ENCODE measurements around the gene NTMT1. TPM values are rescaled to one million over a fixed set of nuclear protein-coding genes. Genes with fewer than 3 reads are reported as not detected.

NTMT1 gene
- total and polyA plus RNA-seq, 9 of the 15 experiments (the other 6 are each of a cell fraction or from before 2014, with no cell fraction given): 42.1 to 116 (median 74.7) TPM

DNA sequence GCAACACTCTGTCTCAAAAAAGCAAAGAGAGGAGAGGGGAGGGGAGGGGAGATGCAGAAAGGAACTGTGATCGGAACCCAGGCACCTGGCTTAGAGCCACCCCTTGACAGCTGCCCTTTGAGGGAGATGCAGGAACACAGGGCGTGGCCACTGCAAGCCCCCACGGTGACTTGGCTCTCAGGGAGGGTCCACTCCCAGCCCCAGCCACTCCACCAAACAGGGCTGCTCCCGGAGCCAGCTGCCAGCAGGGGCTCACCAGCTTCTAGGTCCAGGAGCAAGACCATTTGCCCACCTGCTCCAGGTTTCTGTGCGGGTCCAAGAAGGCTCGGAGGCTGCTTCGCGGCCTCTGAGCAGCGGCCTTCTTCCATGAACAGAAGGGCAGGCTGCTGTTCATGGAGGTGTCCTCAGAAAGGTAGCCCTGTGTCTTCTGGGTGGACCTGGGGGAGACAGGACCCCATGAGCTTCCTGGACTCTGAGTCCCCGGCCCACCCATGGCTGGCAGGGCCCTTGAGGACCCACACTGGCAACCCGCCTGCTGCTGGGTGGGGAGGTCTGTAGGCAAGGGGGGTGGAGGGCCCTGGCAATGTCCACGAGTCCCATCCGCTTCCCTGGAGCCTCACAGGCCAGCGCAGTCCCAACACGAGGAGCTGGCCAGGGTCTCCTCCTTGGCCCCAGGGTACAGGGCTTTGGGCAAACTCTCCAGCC lies 13.0 kb upstream of the NTMT1 start:
- in situ Hi-C loops (cut with MboI) (loop anchor here (25.0 kb wide), 1 partner anchor 276 kb away; no protein-coding TSS in a partner anchor), intact Hi-C loops (cut with micrococcal nuclease) (loop anchor here (5.0 kb wide), 1 partner anchor 291 kb away; no protein-coding TSS in a partner anchor)
- Histone ChIP-seq H3K4me3 (no peak overlapping the region), H3K4me1 (replicated peaks in 1 of 2; ENCODE audit: control insufficient read depth in 2 of 2, insufficient read depth in 2 of 2, low read length in 2 of 2) (peaks cover 5 to 49% of the 10 kb centered on the region in 2 experiments; a peak in 4 of 5 replicates), H2AFZ (ENCODE audit: low read depth, low read length) (no peak overlapping the region), H3K4me2 (ENCODE audit: insufficient read depth, low read length) (no peak overlapping the region), H3K27me3 (ENCODE audit: control insufficient read depth in 2 of 2, insufficient read depth in 2 of 2, low read length in 2 of 2) (peaks cover 5 to 41% of the 10 kb centered on the region in 2 experiments; a peak in 4 of 5 replicates), H3K9me1 (ENCODE audit: control insufficient read depth, insufficient read depth, low read length) (no peaks in the 10 kb centered on the region), H3K27ac (ENCODE audit: extremely low read depth, low read depth, low read length) (no peak overlapping the region), H3K9me3 (replicated peaks; ENCODE audit: control insufficient read depth, insufficient read depth, low read depth, low read length) (no peaks in the 10 kb centered on the region), H4K20me1 (replicated peaks; ENCODE audit: control insufficient read depth, insufficient read depth, low read length) (0 out of 2 replicates have a peak, but pooled peaks cover 10% of the 10 kb centered on the region), H3K36me3 (ENCODE audit: control insufficient read depth, insufficient read depth, low read length) (no peaks in the 10 kb centered on the region), H3K79me2 (ENCODE audit: control insufficient read depth, insufficient read depth, low read length) (no peaks in the 10 kb centered on the region), H3K9ac (ENCODE audit: insufficient read depth in 1 of 2, low read depth in 2 of 2, low read length in 2 of 2) (no peak overlapping the region)
- ATAC-seq (no peak), FAIRE-seq (no peak), DNase-seq (ENCODE audit: extremely low read depth in 1 of 4, low spot score in 3 of 4) (no peak)
- ChIA-PET CTCF (ENCODE audit: low intra/inter-chr PET ratio) (interaction anchor here (2.2 kb wide), 1 partner anchor 469 kb away, joined by 7 read pairs; no protein-coding TSS in a partner anchor), POLR2A (interaction anchor here (0.6 to 1.1 kb wide), 3 partner anchors 8 to 410 kb away, joined by 3 to 4 read pairs (median 4); no protein-coding TSS in a partner anchor)
- 29% methylated on average over 15 of the region's 15 CpGs for WGBS (ENCODE audit: insufficient coverage, low coverage, missing lambda C conversion rate)
- no TSS peak for BruUV-seq (replicated peaks)
- TF ChIP-seq, protein P1, sequence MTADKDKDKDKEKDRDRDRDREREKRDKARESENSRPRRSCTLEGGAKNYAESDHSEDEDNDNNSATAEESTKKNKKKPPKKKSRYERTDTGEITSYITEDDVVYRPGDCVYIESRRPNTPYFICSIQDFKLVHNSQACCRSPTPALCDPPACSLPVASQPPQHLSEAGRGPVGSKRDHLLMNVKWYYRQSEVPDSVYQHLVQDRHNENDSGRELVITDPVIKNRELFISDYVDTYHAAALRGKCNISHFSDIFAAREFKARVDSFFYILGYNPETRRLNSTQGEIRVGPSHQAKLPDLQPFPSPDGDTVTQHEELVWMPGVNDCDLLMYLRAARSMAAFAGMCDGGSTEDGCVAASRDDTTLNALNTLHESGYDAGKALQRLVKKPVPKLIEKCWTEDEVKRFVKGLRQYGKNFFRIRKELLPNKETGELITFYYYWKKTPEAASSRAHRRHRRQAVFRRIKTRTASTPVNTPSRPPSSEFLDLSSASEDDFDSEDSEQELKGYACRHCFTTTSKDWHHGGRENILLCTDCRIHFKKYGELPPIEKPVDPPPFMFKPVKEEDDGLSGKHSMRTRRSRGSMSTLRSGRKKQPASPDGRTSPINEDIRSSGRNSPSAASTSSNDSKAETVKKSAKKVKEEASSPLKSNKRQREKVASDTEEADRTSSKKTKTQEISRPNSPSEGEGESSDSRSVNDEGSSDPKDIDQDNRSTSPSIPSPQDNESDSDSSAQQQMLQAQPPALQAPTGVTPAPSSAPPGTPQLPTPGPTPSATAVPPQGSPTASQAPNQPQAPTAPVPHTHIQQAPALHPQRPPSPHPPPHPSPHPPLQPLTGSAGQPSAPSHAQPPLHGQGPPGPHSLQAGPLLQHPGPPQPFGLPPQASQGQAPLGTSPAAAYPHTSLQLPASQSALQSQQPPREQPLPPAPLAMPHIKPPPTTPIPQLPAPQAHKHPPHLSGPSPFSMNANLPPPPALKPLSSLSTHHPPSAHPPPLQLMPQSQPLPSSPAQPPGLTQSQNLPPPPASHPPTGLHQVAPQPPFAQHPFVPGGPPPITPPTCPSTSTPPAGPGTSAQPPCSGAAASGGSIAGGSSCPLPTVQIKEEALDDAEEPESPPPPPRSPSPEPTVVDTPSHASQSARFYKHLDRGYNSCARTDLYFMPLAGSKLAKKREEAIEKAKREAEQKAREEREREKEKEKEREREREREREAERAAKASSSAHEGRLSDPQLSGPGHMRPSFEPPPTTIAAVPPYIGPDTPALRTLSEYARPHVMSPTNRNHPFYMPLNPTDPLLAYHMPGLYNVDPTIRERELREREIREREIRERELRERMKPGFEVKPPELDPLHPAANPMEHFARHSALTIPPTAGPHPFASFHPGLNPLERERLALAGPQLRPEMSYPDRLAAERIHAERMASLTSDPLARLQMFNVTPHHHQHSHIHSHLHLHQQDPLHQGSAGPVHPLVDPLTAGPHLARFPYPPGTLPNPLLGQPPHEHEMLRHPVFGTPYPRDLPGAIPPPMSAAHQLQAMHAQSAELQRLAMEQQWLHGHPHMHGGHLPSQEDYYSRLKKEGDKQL (CRISPR knock-in tag; IDR thresholded peaks at IDR 0.05; ENCODE audit: borderline replicate concordance): no peak
- TF ChIP-seq RBM15 (IDR thresholded peaks at IDR 0.05; ENCODE audit: insufficient read depth, low read length) (no peak), ZNF77 (CRISPR knock-in tag; IDR thresholded peaks at IDR 0.05) (no peak), FOXJ3 (CRISPR knock-in tag; IDR thresholded peaks at IDR 0.05) (no peak), ILF3 (IDR thresholded peaks at IDR 0.05; ENCODE audit: borderline replicate concordance) (no peak), BRCA1 (IDR thresholded peaks at IDR 0.05) (no peak), BRCA1 (CRISPR knock-in tag; IDR thresholded peaks at IDR 0.05) (no peak), HNRNPK (IDR thresholded peaks at IDR 0.05; ENCODE audit: low read depth, low read length, poor library complexity, severe bottlenecking) (no peak), SP2 (IDR thresholded peaks at IDR 0.05; ENCODE audit: extremely low read depth, low read depth, low read length, poor library complexity, severe bottlenecking) (no peak), NFIC (IDR thresholded peaks at IDR 0.05) (no peak), BRF2 (IDR thresholded peaks at IDR 0.05; ENCODE audit: borderline replicate concordance, insufficient read depth, insufficient read length) (no peak), KLF6 (CRISPR knock-in tag; IDR thresholded peaks at IDR 0.05; ENCODE audit: borderline replicate concordance) (no peak)
- TF ChIP-seq, protein P2, sequence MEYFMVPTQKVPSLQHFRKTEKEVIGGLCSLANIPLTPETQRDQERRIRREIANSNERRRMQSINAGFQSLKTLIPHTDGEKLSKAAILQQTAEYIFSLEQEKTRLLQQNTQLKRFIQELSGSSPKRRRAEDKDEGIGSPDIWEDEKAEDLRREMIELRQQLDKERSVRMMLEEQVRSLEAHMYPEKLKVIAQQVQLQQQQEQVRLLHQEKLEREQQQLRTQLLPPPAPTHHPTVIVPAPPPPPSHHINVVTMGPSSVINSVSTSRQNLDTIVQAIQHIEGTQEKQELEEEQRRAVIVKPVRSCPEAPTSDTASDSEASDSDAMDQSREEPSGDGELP (CRISPR knock-in tag; IDR thresholded peaks at IDR 0.05; ENCODE audit: borderline replicate concordance): no peak

All from K562 (cell line).